Smooth muscle cell (in vitro differentiated cells): ENCODE data around the gene C11orf42. TPM values are rescaled to one million over a fixed set of nuclear protein-coding genes. Genes with fewer than 3 reads are reported as not detected.

Experiments
- DNase-seq: peaks from one replicate; lab custom pipeline; 2025; ENCODE audit not compliant: unreplicated experiment; lab: John Stamatoyannopoulos, UW
- H2AFZ ChIP-seq: fragments of 200-600 bp; sonication (generic); 2 replicates; pipeline ENCODE4 v1.6.0; 2016; ENCODE audit warnings: antibody characterized with exemption, low read depth, mild to moderate bottlenecking
- H3F3A ChIP-seq: fragments of 200-600 bp; sonication (generic); 2 replicates; pipeline ENCODE4 v1.6.0; 2017; ENCODE audit warnings: antibody characterized with exemption, low read depth
- H3K27ac ChIP-seq: fragments of 200-600 bp; sonication (generic); 2 replicates; pipeline ENCODE4 v1.5.1; 2016; ENCODE audit warnings: low read depth, mild to moderate bottlenecking
- H3K27me3 ChIP-seq: fragments of 200-600 bp; sonication (generic); 2 replicates; pipeline ENCODE4 v1.6.1; 2016; ENCODE audit warnings: low read depth, mild to moderate bottlenecking
- H3K36me3 ChIP-seq: fragments of 200-600 bp; sonication (generic); 2 replicates; pipeline ENCODE4 v1.5.1; 2016; ENCODE audit warnings: low read depth
- H3K4me1 ChIP-seq: fragments of 200-600 bp; sonication (generic); 2 replicates; pipeline ENCODE4 v1.5.1; 2016; ENCODE audit warnings: low read depth
- H3K4me2 ChIP-seq: fragments of 200-600 bp; sonication (generic); 2 replicates; pipeline ENCODE4 v1.6.0; 2016; ENCODE audit warnings: mild to moderate bottlenecking
- H3K4me3 ChIP-seq: fragments of 200-600 bp; sonication (generic); 2 replicates; pipeline ENCODE4 v1.5.1; 2016; ENCODE audit warnings: mild to moderate bottlenecking
- H3K79me2 ChIP-seq: fragments of 200-600 bp; sonication (generic); 2 replicates; pipeline ENCODE4 v1.6.0; 2016; ENCODE audit warnings: low read depth, mild to moderate bottlenecking
- H3K9ac ChIP-seq: fragments of 200-600 bp; sonication (generic); 2 replicates; pipeline ENCODE4 v1.6.0; 2016; ENCODE audit warnings: low read depth
- H3K9me3 ChIP-seq: fragments of 200-600 bp; sonication (generic); replicated peaks from 2 replicates; pipeline ENCODE4 v1.5.1; 2016; ENCODE audit warnings: low read depth
- H4K20me1 ChIP-seq: fragments of 200-600 bp; sonication (generic); 2 replicates; pipeline ENCODE4 v1.6.0; 2016; ENCODE audit warnings: low read depth
- CTCF ChIP-seq: fragments of 200-600 bp; sonication (generic); IDR thresholded peaks from 2 replicates; pipeline ENCODE4 v1.5.1; 2017; ENCODE audit warnings: borderline replicate concordance, mild to moderate bottlenecking, antibody characterized with exemption; ENCODE audit not compliant: insufficient read depth, poor library complexity, severe bottlenecking
- WGBS: methylation state at CpG from one replicate; pipeline ENCODE4 v1.1.7; 2016; ENCODE audit warnings: low lambda C conversion rate; 5-methylcytosine and 5-hydroxymethylcytosine counted together
- polyA plus RNA-seq: library from polyadenylated mRNA; unstranded; fragments of >200 nt; fragmentation: Nextera tagmentation; extraction: Ambion mirVana; gene quantifications from 2 replicates; pipeline ENCODE4 v1.2.1, GENCODE V29; 2016
- total RNA-seq: library from RNA; depleted of rRNA; stranded (reverse); fragments of >200 nt; gene quantifications from 2 replicates; pipeline ENCODE4 v1.2.3, GENCODE V29; 2014

C11orf42 gene
- total and polyA plus RNA-seq, 2 experiments from 2014 or later, result not detected

GRCh38 chr11:6210274-6210955, 5.1 kb downstream of the C11orf42 start:
- Histone ChIP-seq H3K27ac (no peak overlapping the region), H3K4me2 (no peak overlapping the region), H3K4me3 (no peak overlapping the region), H3K36me3 (peaks cover 6% of the 10 kb centered on the region), H3K79me2 (no peaks in the 10 kb centered on the region), H3K9ac (no peak overlapping the region), H2AFZ (no peak overlapping the region), H3F3A (no peaks in the 10 kb centered on the region), H4K20me1 (no peaks in the 10 kb centered on the region), H3K27me3 (no peaks in the 10 kb centered on the region), H3K9me3 (no peaks in the 10 kb centered on the region), H3K4me1 (no peaks in the 10 kb centered on the region)
- no peak for DNase-seq
- TF ChIP-seq CTCF, result no peak
- 99% methylated on average over 9 of the region's 9 CpGs for WGBS

- Histone ChIP-seq H3K4me1 (no peaks in the 10 kb centered on the region), H4K20me1 (no peaks in the 10 kb centered on the region), H3K4me2 (no peak overlapping the region), H3K9ac (no peak overlapping the region), H3F3A (no peaks in the 10 kb centered on the region), H2AFZ (no peak overlapping the region), H3K9me3 (no peaks in the 10 kb centered on the region), H3K27ac (no peak overlapping the region), H3K4me3 (no peak overlapping the region), H3K27me3 (no peaks in the 10 kb centered on the region), H3K79me2 (no peaks in the 10 kb centered on the region), H3K36me3 (peaks cover 6% of the 10 kb centered on the region)
- DNase-seq, result no peak
- no peak for TF ChIP-seq CTCF
- over 99% methylated on average over 10 of the region's 10 CpGs for WGBS
Measured at GRCh38 chr11:6214530-6214929, 9.2 kb downstream of the C11orf42 start.

GRCh38 chr11:6216501-6216900, 11.1 kb downstream of the C11orf42 start:
- peaks cover 4% of the 10 kb centered on the region for H3K36me3 ChIP-seq
- no peak overlapping the region for H3K27ac ChIP-seq
- H3K27me3 ChIP-seq, result no peaks in the 10 kb centered on the region
- WGBS, result 82% methylated on average over 4 of the region's 4 CpGs
- no peaks in the 10 kb centered on the region for H3K4me1 ChIP-seq
- no peaks in the 10 kb centered on the region for H3K9me3 ChIP-seq
- no peak overlapping the region for H3K4me2 ChIP-seq
- H3K79me2 ChIP-seq, result peaks cover 4% of the 10 kb centered on the region
- no peak overlapping the region for H3K4me3 ChIP-seq
- H2AFZ ChIP-seq, result no peak overlapping the region
- no peaks in the 10 kb centered on the region for H3F3A ChIP-seq
- H4K20me1 ChIP-seq, result no peaks in the 10 kb centered on the region
- no peak overlapping the region for H3K9ac ChIP-seq
- TF ChIP-seq CTCF, result no peak
- DNase-seq, result no peak

GRCh38 chr11:6217722-6218121, 12.4 kb downstream of the C11orf42 start:
- Histone ChIP-seq H3K4me2 (no peak overlapping the region), H4K20me1 (no peaks in the 10 kb centered on the region), H3K4me3 (no peak overlapping the region), H3K79me2 (peaks cover 4% of the 10 kb centered on the region), H3K36me3 (peaks cover 9% of the 10 kb centered on the region), H3K9me3 (no peaks in the 10 kb centered on the region), H2AFZ (no peak overlapping the region), H3K27ac (no peak overlapping the region), H3K4me1 (no peaks in the 10 kb centered on the region), H3K27me3 (no peaks in the 10 kb centered on the region), H3K9ac (no peak overlapping the region), H3F3A (no peaks in the 10 kb centered on the region)
- DNase-seq, result no peak
- no peak for TF ChIP-seq CTCF
- WGBS, result 92% methylated on average over 16 of the region's 19 CpGs
